Tibial artery (tissue), 4 donors: ENCODE results near the gene GORAB.
A peak's percentile ranks its signal among the peaks of the same experiment; 100 is the strongest.

Source experiments
- DNase-seq, 2 donors: peaks; one replicate each; pipeline ENCODE4 v3.0.0-alpha.2; 2019
- H3K27ac ChIP-seq, 2 donors: fragments of 200-600 bp; sonication (generic) in 1 of 2; 1 replicate in 1 of 2; 2 replicates in 1 of 2; pipeline ENCODE4 v1.5.1; 2018 to 2019; ENCODE audit warnings: mild to moderate bottlenecking in 1 of 2
- H3K27me3 ChIP-seq, 2 donors: fragments of 200-600 bp; sonication (generic) in 1 of 2; one replicate each; pipeline versions ENCODE4 v1.5.1 to v1.6.0; 2016 to 2019
- H3K36me3 ChIP-seq, 3 donors: fragments of 200-600 bp; sonication (generic) in 2 of 3; one replicate each; pipeline ENCODE4 v1.5.1; 2016 to 2019; ENCODE audit warnings: mild to moderate bottlenecking in 2 of 3
- H3K4me1 ChIP-seq, 4 donors: fragments of 200-600 bp; sonication (generic) in 2 of 4; 1 replicate in 3 of 4; 2 replicates in 1 of 4; pipeline ENCODE4 v1.5.1; 2016 to 2019
- H3K4me3 ChIP-seq, 2 donors: fragments of 200-600 bp; sonication (generic) in 1 of 2; 1 replicate in 1 of 2; 2 replicates in 1 of 2; pipeline ENCODE4 v1.5.1; 2018 to 2019; ENCODE audit warnings: mild to moderate bottlenecking in 2 of 2
- H3K9me3 ChIP-seq, 3 donors: fragments of 200-600 bp; sonication (generic) in 1 of 3; one replicate each; pipeline ENCODE4 v1.5.1; 2016 to 2019
- intact Hi-C: fragments of 100-400 bp; cut with DNase I; formaldehyde crosslinking; loops from one replicate; pipeline ENCODE4 v1.15.0; 2023; ENCODE audit warnings: low total_unique reads
- TF ChIP-seq, protein P1 (sequence below), 2 experiments: fragments of 200-600 bp in 1 of 2; fragments of 450-650 bp in 1 of 2; IDR thresholded peaks; one replicate each; pipeline ENCODE4 v1.5.1; 2017 to 2019; ENCODE audit warnings: antibody characterized with exemption in 2 of 2, mild to moderate bottlenecking in 1 of 2, moderate library complexity in 1 of 2

GORAB gene

GRCh38 chr1:170592591-170593111 is 60.7 kb downstream of the GORAB start:
- TF ChIP-seq, protein P1, sequence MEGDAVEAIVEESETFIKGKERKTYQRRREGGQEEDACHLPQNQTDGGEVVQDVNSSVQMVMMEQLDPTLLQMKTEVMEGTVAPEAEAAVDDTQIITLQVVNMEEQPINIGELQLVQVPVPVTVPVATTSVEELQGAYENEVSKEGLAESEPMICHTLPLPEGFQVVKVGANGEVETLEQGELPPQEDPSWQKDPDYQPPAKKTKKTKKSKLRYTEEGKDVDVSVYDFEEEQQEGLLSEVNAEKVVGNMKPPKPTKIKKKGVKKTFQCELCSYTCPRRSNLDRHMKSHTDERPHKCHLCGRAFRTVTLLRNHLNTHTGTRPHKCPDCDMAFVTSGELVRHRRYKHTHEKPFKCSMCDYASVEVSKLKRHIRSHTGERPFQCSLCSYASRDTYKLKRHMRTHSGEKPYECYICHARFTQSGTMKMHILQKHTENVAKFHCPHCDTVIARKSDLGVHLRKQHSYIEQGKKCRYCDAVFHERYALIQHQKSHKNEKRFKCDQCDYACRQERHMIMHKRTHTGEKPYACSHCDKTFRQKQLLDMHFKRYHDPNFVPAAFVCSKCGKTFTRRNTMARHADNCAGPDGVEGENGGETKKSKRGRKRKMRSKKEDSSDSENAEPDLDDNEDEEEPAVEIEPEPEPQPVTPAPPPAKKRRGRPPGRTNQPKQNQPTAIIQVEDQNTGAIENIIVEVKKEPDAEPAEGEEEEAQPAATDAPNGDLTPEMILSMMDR (IDR thresholded peaks at IDR 0.05): no peak
- intact Hi-C loops: loop anchor here (5.0 kb wide), 1 partner anchor 70 kb away; the partner anchor contains the start of gene PRRX1
- Histone ChIP-seq H3K27me3 (no peaks in the 10 kb centered on the region), H3K27ac (no peak overlapping the region), H3K4me1 (peaks cover 0 to 33% (median 10%) of the 10 kb centered on the region in 4 donors), H3K36me3 (no peaks in the 10 kb centered on the region), H3K9me3 (peaks cover 0 to 5% (median 0%) of the 10 kb centered on the region in 3 donors), H3K4me3 (no peak overlapping the region)
- DNase-seq: no peak

GRCh38 chr1:170593173-170594011 is 61.4 kb downstream of the GORAB start:
- TF ChIP-seq, protein P1 (IDR thresholded peaks at IDR 0.05): no peak
- Histone ChIP-seq H3K27ac (peak overlapping the region; percentile 59 to 65), H3K9me3 (peaks cover 0 to 5% (median 0%) of the 10 kb centered on the region in 3 donors), H3K4me1 (peaks cover 0 to 26% (median 8%) of the 10 kb centered on the region in 4 donors), H3K36me3 (no peaks in the 10 kb centered on the region), H3K4me3 (peak overlapping the region; percentile 17 to 34), H3K27me3 (no peaks in the 10 kb centered on the region)
- DNase-seq: no peak
- intact Hi-C loops: loop anchor here (5.0 kb wide), 1 partner anchor 69 kb away; the partner anchor contains the start of gene PRRX1

- intact Hi-C loops: loop anchor here (5.0 kb wide), 1 partner anchor 68 kb away; the partner anchor contains the start of gene PRRX1
- Histone ChIP-seq H3K36me3 (no peaks in the 10 kb centered on the region), H3K4me1 (peaks cover 0 to 24% (median 8%) of the 10 kb centered on the region in 4 donors), H3K27ac (peak overlapping the region; percentile 59 to 65), H3K27me3 (no peaks in the 10 kb centered on the region), H3K9me3 (peaks cover 0 to 5% (median 0%) of the 10 kb centered on the region in 3 donors), H3K4me3 (peak overlapping the region; percentile 17 to 34)
- DNase-seq: no peak
- TF ChIP-seq, protein P1 (IDR thresholded peaks at IDR 0.05): no peak
Observed at GRCh38 chr1:170594066-170594626, 62.2 kb downstream of the GORAB start.

GRCh38 chr1:170596701-170597100 is 64.7 kb downstream of the GORAB start:
- peaks cover 0 to 5% (median 0%) of the 10 kb centered on the region in 3 donors for H3K9me3 ChIP-seq
- TF ChIP-seq, protein P1 (IDR thresholded peaks at IDR 0.05): no peak
- no peaks in the 10 kb centered on the region for H3K27me3 ChIP-seq
- H3K27ac ChIP-seq: no peak overlapping the region
- peaks cover 0 to 24% (median 8%) of the 10 kb centered on the region in 4 donors for H3K4me1 ChIP-seq
- H3K4me3 ChIP-seq: no peak overlapping the region
- intact Hi-C loops: no loop called here
- no peak for DNase-seq
- H3K36me3 ChIP-seq: no peaks in the 10 kb centered on the region

- peaks cover 0 to 5% (median 0%) of the 10 kb centered on the region in 3 donors for H3K9me3 ChIP-seq
- H3K27ac ChIP-seq: no peak overlapping the region
- H3K4me1 ChIP-seq: peaks cover 0 to 11% (median 5%) of the 10 kb centered on the region in 4 donors
- no peak for DNase-seq
- H3K36me3 ChIP-seq: no peaks in the 10 kb centered on the region
- TF ChIP-seq, protein P1 (IDR thresholded peaks at IDR 0.05): no peak
- H3K4me3 ChIP-seq: no peak overlapping the region
- intact Hi-C loops: no loop called here
- no peaks in the 10 kb centered on the region for H3K27me3 ChIP-seq
Observed at GRCh38 chr1:170598618-170599017, 66.7 kb downstream of the GORAB start.
